Muscle of back (tissue), 11 donors: ENCODE results near the gene PDXP. TPM values are rescaled to one million over a fixed set of nuclear protein-coding genes. Genes with fewer than 3 reads are reported as not detected.
"Not testable (repeated sequence)": the region's sequence is repeated elsewhere in the genome, so short reads cannot be mapped to it uniquely, and the experiment has no call there.

ENCODE experiments used
- DNase-seq, 3 donors: peaks; one replicate each; pipeline versions ENCODE4 v3.0.0 to v3.0.0-alpha.2; 2013
- polyA plus RNA-seq, 10 donors: library from polyadenylated mRNA; unstranded; fragments of 120-200 nt; gene quantifications; one replicate each; pipeline ENCODE4 v1.2.1, GENCODE V29; 2013; ENCODE audit not compliant: insufficient read length in 10 of 10

Gene PDXP
- polyA plus RNA-seq, 10 donors, result 14.7 to 19.0 (median 15.3) TPM

GRCh38 chr22:37692627-37693285, 34.2 kb downstream of the PDXP start:
- DNase-seq, result no peak

GRCh38 chr22:37694131-37694530, 35.6 kb downstream of the PDXP start:
- not testable (repeated sequence) for DNase-seq

GRCh38 chr22:37696260-37696656, 37.7 kb downstream of the PDXP start:
- not testable (repeated sequence) for DNase-seq

- DNase-seq, result peak; percentile 91 to 97 (median 93)
Measured at GRCh38 chr22:37696657-37697537, 38.4 kb downstream of the PDXP start, which contains the start of gene TRIOBP. Gene TRIOBP (plus strand): TSS chr22:37697048. CDS start chr22:37701366, 4,318 bp downstream.

GRCh38 chr22:37697538-37697835, 39.0 kb downstream of the PDXP start:
- DNase-seq, result no peak

GRCh38 chr22:37701141-37701786, 42.7 kb downstream of the PDXP start:
- DNase-seq, result no peak

GRCh38 chr22:37703906-37704305, 45.4 kb downstream of the PDXP start:
- DNase-seq, result no peak

GRCh38 chr22:37704645-37705044, 46.1 kb downstream of the PDXP start:
- no peak for DNase-seq

- no peak for DNase-seq
Measured at GRCh38 chr22:37705205-37705604, 46.7 kb downstream of the PDXP start.

- DNase-seq, result no peak
Measured at GRCh38 chr22:37708580-37709444, 50.3 kb downstream of the PDXP start.

- DNase-seq, result no peak
Measured at GRCh38 chr22:37709445-37709765, 50.9 kb downstream of the PDXP start.

GRCh38 chr22:37710675-37711074, 52.2 kb downstream of the PDXP start:
- DNase-seq, result no peak

GRCh38 chr22:37711490-37711889, 53.0 kb downstream of the PDXP start:
- no peak for DNase-seq

- no peak for DNase-seq
Measured at GRCh38 chr22:37713761-37714160, 55.2 kb downstream of the PDXP start.

GRCh38 chr22:37714634-37715033, 56.1 kb downstream of the PDXP start:
- no peak for DNase-seq

- DNase-seq, result no peak
Measured at GRCh38 chr22:37715760-37716159, 57.2 kb downstream of the PDXP start.

Other genes with a start within 250 kb of the PDXP start
- gene ELFN2, start 231.2 kb upstream of the PDXP start, polyA plus RNA-seq, result 1 to 10 TPM in 9 of 10 donors, under 1 TPM in 1; 0.70 to 3.3 (median 1.3) TPM
- gene MFNG, start 172.3 kb upstream of the PDXP start, polyA plus RNA-seq, result 1 to 10 TPM; 4.2 to 9.6 (median 6.1) TPM
- 10 to 100 TPM in 8 of 10 donors, 1 to 10 TPM in 2; 8.8 to 19.1 (median 12.6) TPM for gene CARD10, start 139.3 kb upstream of the PDXP start, polyA plus RNA-seq
- gene CDC42EP1, start 98.2 kb upstream of the PDXP start, polyA plus RNA-seq, result 10 to 100 TPM; 27.1 to 48.6 (median 36.9) TPM
- 1 to 10 TPM in 2 of 10 donors, under 1 TPM in 5, not detected in 3; 0.34 to 1.3 (median 0.50) TPM for gene LGALS2, start 78.6 kb upstream of the PDXP start, polyA plus RNA-seq
- gene GGA1, start 49.9 kb upstream of the PDXP start, polyA plus RNA-seq, result 10 to 100 TPM; 27.6 to 49.1 (median 34.4) TPM
- 10 to 100 TPM in 6 of 10 donors, 1 to 10 TPM in 4; 5.9 to 13.3 (median 10.3) TPM for gene SH3BP1, start 19.1 kb upstream of the PDXP start, polyA plus RNA-seq
- 1,000 to 10,000 TPM; 1,423 to 2,007 (median 1,545) TPM for gene LGALS1, start 16.9 kb downstream of the PDXP start, polyA plus RNA-seq
- gene NOL12, start 27.6 kb downstream of the PDXP start, polyA plus RNA-seq, result 10 to 100 TPM; 12.4 to 22.4 (median 13.9) TPM
- 10 to 100 TPM; 33.4 to 61.8 (median 43.9) TPM for gene TRIOBP, start 38.3 kb downstream of the PDXP start, polyA plus RNA-seq
- gene GCAT, start 149.2 kb downstream of the PDXP start, polyA plus RNA-seq, result 1 to 10 TPM; 3.2 to 7.0 (median 5.8) TPM
- under 1 TPM in 1 of 10 donors, not detected in 9; 0.11 TPM for gene GALR3, start 164.7 kb downstream of the PDXP start, polyA plus RNA-seq
- 10 to 100 TPM in 9 of 10 donors, 1 to 10 TPM in 1; 8.6 to 13.0 (median 10.9) TPM for gene ANKRD54, start 185.6 kb downstream of the PDXP start, polyA plus RNA-seq
- 1,000 to 10,000 TPM; 1,067 to 1,479 (median 1,268) TPM for gene EIF3L, start 190.7 kb downstream of the PDXP start, polyA plus RNA-seq
- 10 to 100 TPM; 29.0 to 60.0 (median 42.2) TPM for gene MICALL1, start 247.6 kb downstream of the PDXP start, polyA plus RNA-seq